H1 (cell line): ENCODE results near the gene SLC16A2. TPM values are rescaled to one million over a fixed set of nuclear protein-coding genes. Genes with fewer than 3 reads are reported as not detected.

ENCODE experiments used
- CTCF ChIA-PET: fragments of 300-600 bp; sonication (Branson Sonifier 250); formaldehyde crosslinking; loops from one replicate; lab custom pipeline; 2021; ENCODE audit not compliant: partially characterized antibody; lab: Charles Lee
- POLR2A ChIA-PET: fragments of 300-600 bp; sonication (Branson Sonifier 250); formaldehyde crosslinking; loops from one replicate; lab custom pipeline; 2021; ENCODE audit warnings: inconsistent platforms; ENCODE audit not compliant: partially characterized antibody; lab: Charles Lee
- DNase-seq, 2 experiments: peaks; one replicate each; pipeline versions ENCODE4 v3.0.0 to v3.0.0-alpha.2; 2010 to 2022; ENCODE audit warnings: low spot score in 2 of 2, low read depth in 1 of 2, mixed read lengths in 1 of 2
- FAIRE-seq: peaks from 2 replicates; lab custom pipeline; 2011; peaks lifted over from hg19 to GRCh38; lab: Jason Lieb, UNC
- H2AFZ ChIP-seq: 2 replicates; pipeline ENCODE4 v1.8.1; 2012; ENCODE audit warnings: low read length, inconsistent platforms
- H2AK5ac ChIP-seq: 2 replicates; pipeline ENCODE4 v1.6.1; 2013; ENCODE audit warnings: low read depth, low read length
- H2BK120ac ChIP-seq: replicated peaks from 2 replicates; pipeline ENCODE3; 2013; ENCODE audit warnings: low read depth, low read length, inconsistent platforms
- H2BK12ac ChIP-seq: 2 replicates; pipeline ENCODE4 v1.6.1; 2013; ENCODE audit warnings: low read depth, low read length
- H2BK15ac ChIP-seq: 2 replicates; pipeline ENCODE4 v1.6.1; 2013; ENCODE audit warnings: low read length
- H2BK20ac ChIP-seq: 2 replicates; pipeline ENCODE4 v1.6.1; 2013; ENCODE audit warnings: low read length
- H2BK5ac ChIP-seq: 2 replicates; pipeline ENCODE4 v1.6.1; 2013; ENCODE audit warnings: low read depth, low read length
- H3K14ac ChIP-seq: 2 replicates; pipeline ENCODE4 v1.6.1; 2013; ENCODE audit warnings: inconsistent platforms; ENCODE audit not compliant: insufficient read length
- H3K18ac ChIP-seq: 2 replicates; pipeline ENCODE4 v1.6.1; 2013; ENCODE audit warnings: low read length; ENCODE audit errors: extremely low read depth
- H3K23ac ChIP-seq: 2 replicates; pipeline ENCODE4 v1.6.1; 2013; ENCODE audit warnings: inconsistent platforms; ENCODE audit not compliant: insufficient read length
- H3K23me2 ChIP-seq: 2 replicates; pipeline ENCODE4 v1.6.1; 2013; ENCODE audit warnings: low read depth, low read length
- H3K27ac ChIP-seq: 2 replicates; pipeline ENCODE4 v1.6.1; 2011; ENCODE audit warnings: low read depth, low read length, inconsistent platforms
- H3K27me3 ChIP-seq, 4 experiments: replicated peaks in 1 of 4; 1 replicate in 1 of 4; 2 replicates in 3 of 4; pipeline versions ENCODE4 v1.6.1 to v1.8.1; 2011 to 2013; ENCODE audit warnings: low read length in 3 of 4, mild to moderate bottlenecking in 3 of 4, inconsistent platforms in 2 of 4, mixed read lengths in 2 of 4, moderate library complexity in 1 of 4; ENCODE audit not compliant: control insufficient read depth in 3 of 4, insufficient read depth in 3 of 4; ENCODE audit errors: extremely low read depth in 1 of 4
- H3K36me3 ChIP-seq, 4 experiments: 2 replicates each; pipeline versions ENCODE4 v1.6.1 to v1.8.1; 2011 to 2013; ENCODE audit warnings: mild to moderate bottlenecking in 4 of 4, low read length in 3 of 4, moderate library complexity in 2 of 4, control low read depth in 1 of 4, inconsistent platforms in 1 of 4; ENCODE audit not compliant: insufficient read depth in 4 of 4, control insufficient read depth in 2 of 4
- H3K4ac ChIP-seq: replicated peaks from 2 replicates; pipeline ENCODE3; 2013; ENCODE audit warnings: low read length, low read depth, mixed read lengths, inconsistent platforms; ENCODE audit not compliant: insufficient read length
- H3K4me1 ChIP-seq, 4 experiments: replicated peaks in 1 of 4; 1 replicate in 1 of 4; 2 replicates in 3 of 4; pipeline versions ENCODE4 v1.6.1 to v1.8.1; 2011 to 2013; ENCODE audit warnings: low read length in 3 of 4, inconsistent platforms in 2 of 4, mixed read lengths in 1 of 4; ENCODE audit not compliant: insufficient read depth in 4 of 4, control insufficient read depth in 3 of 4
- H3K4me2 ChIP-seq, 2 experiments: 2 replicates each; pipeline versions ENCODE4 v1.6.1 to v1.8.1; 2011 to 2013; ENCODE audit warnings: low read depth in 2 of 2, low read length in 2 of 2, control low read depth in 1 of 2, inconsistent platforms in 1 of 2, mild to moderate bottlenecking in 1 of 2; ENCODE audit not compliant: insufficient read depth in 1 of 2
- H3K4me3 ChIP-seq, 4 experiments: fragments of 200-600, 300-600 bp in 1 of 4; sonication (generic), shearing (Covaris generic), sonication (Bioruptor Twin) in 1 of 4; 2 replicates each; pipeline versions ENCODE4 v1.5.1 to v1.8.1; 2011 to 2016; ENCODE audit warnings: low read length in 4 of 4, low read depth in 3 of 4, control low read depth in 2 of 4, inconsistent platforms in 2 of 4, mild to moderate bottlenecking in 2 of 4, mixed read lengths in 1 of 4, moderate library complexity in 1 of 4; ENCODE audit not compliant: insufficient read depth in 2 of 4; ENCODE audit errors: extremely low read depth in 1 of 4
- H3K56ac ChIP-seq: replicated peaks from 2 replicates; pipeline ENCODE3; 2013; ENCODE audit warnings: low read depth, mild to moderate bottlenecking, mixed read lengths, low read length, inconsistent platforms; ENCODE audit not compliant: insufficient read length
- H3K79me1 ChIP-seq: 2 replicates; pipeline ENCODE4 v1.6.1; 2013; ENCODE audit warnings: low read depth, low read length, control low read depth
- H3K79me2 ChIP-seq, 2 experiments: 2 replicates each; pipeline versions ENCODE4 v1.6.1 to v1.8.1; 2012 to 2013; ENCODE audit warnings: low read length in 2 of 2, mild to moderate bottlenecking in 2 of 2, inconsistent platforms in 1 of 2; ENCODE audit not compliant: insufficient read depth in 2 of 2, control insufficient read depth in 1 of 2
- H3K9ac ChIP-seq, 4 experiments: replicated peaks in 1 of 4; 1 replicate in 1 of 4; 2 replicates in 3 of 4; pipeline versions ENCODE4 v1.6.1 to v1.8.1; 2011 to 2013; ENCODE audit warnings: low read depth in 3 of 4, low read length in 3 of 4, control low read depth in 2 of 4, mild to moderate bottlenecking in 2 of 4, moderate library complexity in 2 of 4, inconsistent platforms in 1 of 4; ENCODE audit errors: extremely low read depth in 1 of 4
- H3K9me3 ChIP-seq, 2 experiments: 2 replicates each; pipeline versions ENCODE4 v1.6.1 to v1.8.1; 2012 to 2013; ENCODE audit warnings: mild to moderate bottlenecking in 2 of 2, moderate library complexity in 2 of 2, control low read depth in 1 of 2, inconsistent platforms in 1 of 2, low read depth in 1 of 2, low read length in 1 of 2, mixed read lengths in 1 of 2; ENCODE audit not compliant: insufficient read depth in 2 of 2
- H4K20me1 ChIP-seq, 2 experiments: replicated peaks in 1 of 2; 2 replicates each; pipeline versions ENCODE3 to v1.8.1; 2011 to 2013; ENCODE audit warnings: inconsistent platforms in 2 of 2, low read length in 2 of 2, mild to moderate bottlenecking in 1 of 2; ENCODE audit not compliant: insufficient read depth in 2 of 2, control insufficient read depth in 1 of 2
- H4K5ac ChIP-seq: 2 replicates; pipeline ENCODE4 v1.6.1; 2013; ENCODE audit warnings: low read length, low read depth, mixed read lengths, inconsistent platforms; ENCODE audit not compliant: insufficient read length
- H4K8ac ChIP-seq: 2 replicates; pipeline ENCODE4 v1.8.0; 2013; ENCODE audit warnings: mild to moderate bottlenecking, moderate library complexity, low read length, inconsistent platforms; ENCODE audit not compliant: insufficient read depth; ENCODE audit errors: extremely low read depth
- H4K91ac ChIP-seq: replicated peaks from 2 replicates; pipeline ENCODE3; 2013; ENCODE audit warnings: low read length, mixed read lengths, inconsistent platforms; ENCODE audit not compliant: insufficient read length
- BACH1 ChIP-seq: IDR thresholded peaks from 2 replicates; pipeline ENCODE4 v1.6.1; 2012; ENCODE audit warnings: low read length, improper control_type of control experiment
- EGR1 ChIP-seq: IDR thresholded peaks from 2 replicates; pipeline ENCODE4 v1.6.1; 2011; ENCODE audit warnings: low read depth, low read length, borderline replicate concordance
- GABPA ChIP-seq: IDR thresholded peaks from 2 replicates; pipeline ENCODE4 v1.6.1; 2011; ENCODE audit warnings: mild to moderate bottlenecking, low read length, moderate library complexity, borderline replicate concordance; ENCODE audit not compliant: insufficient read depth
- JUND ChIP-seq: IDR thresholded peaks from 2 replicates; pipeline ENCODE4 v1.6.1; 2011; ENCODE audit warnings: mild to moderate bottlenecking, improper control_type of control experiment, low read length
- KDM5A ChIP-seq: fragments of 200-600 bp; IDR thresholded peaks from 2 replicates; pipeline ENCODE4 v1.7.1; 2012; ENCODE audit warnings: mild to moderate bottlenecking, low read length, inconsistent platforms, mixed read lengths
- MAX ChIP-seq: IDR thresholded peaks from 2 replicates; pipeline ENCODE4 v1.6.1; 2012; ENCODE audit warnings: inconsistent platforms
- NANOG ChIP-seq: IDR thresholded peaks from 2 replicates; pipeline ENCODE4 v1.6.1; 2011; ENCODE audit warnings: low read length, low read depth, mild to moderate bottlenecking, inconsistent platforms; ENCODE audit not compliant: insufficient read depth, poor library complexity, severe bottlenecking
- RAD21 ChIP-seq, 2 experiments: IDR thresholded peaks in 1 of 2; conservative IDR thresholded peaks in 1 of 2; 2 replicates each; pipeline ENCODE4 v1.6.1; 2011; ENCODE audit warnings: low read depth in 2 of 2, low read length in 2 of 2, improper control_type of control experiment in 1 of 2, inconsistent platforms in 1 of 2, mild to moderate bottlenecking in 1 of 2, moderate library complexity in 1 of 2
- RBBP5 ChIP-seq: IDR thresholded peaks from 2 replicates; pipeline ENCODE4 v1.7.1; 2012; ENCODE audit warnings: low read depth, mild to moderate bottlenecking, inconsistent platforms, low read length, moderate library complexity, borderline replicate concordance
- RXRA ChIP-seq: IDR thresholded peaks from 2 replicates; pipeline ENCODE4 v1.6.1; 2011; ENCODE audit warnings: low read depth, mild to moderate bottlenecking, low read length, moderate library complexity; ENCODE audit not compliant: insufficient read depth
- SP1 ChIP-seq: IDR thresholded peaks from 2 replicates; pipeline ENCODE4 v1.6.1; 2011; ENCODE audit warnings: low read depth, low read length
- YY1 ChIP-seq: IDR thresholded peaks from 2 replicates; pipeline ENCODE4 v1.6.1; 2011; ENCODE audit warnings: low read depth, mild to moderate bottlenecking, low read length
- ZNF274 ChIP-seq: IDR thresholded peaks from 2 replicates; pipeline ENCODE4 v1.7.0; 2012; ENCODE audit warnings: low read length, borderline replicate concordance; ENCODE audit errors: extremely low read depth
- WGBS, 2 experiments: shearing (Covaris generic) in 1 of 2; methylation state at CpG; one replicate each; pipeline versions ENCODE4 v1.1.6 to v1.1.7; 2013 to 2015; ENCODE audit warnings: low lambda C conversion rate in 2 of 2, mixed read lengths in 2 of 2, inconsistent platforms in 1 of 2, low coverage in 1 of 2, missing lambda C conversion rate in 1 of 2; ENCODE audit not compliant: insufficient replicate concordance in 2 of 2, insufficient coverage in 1 of 2, insufficient read length in 1 of 2; ENCODE audit errors: extremely low coverage in 1 of 2, missing lambda C conversion rate in 1 of 2; 5-methylcytosine and 5-hydroxymethylcytosine counted together
- polyA plus RNA-seq, 7 experiments: library from polyadenylated mRNA; depleted of rRNA in 3 of 7; stranded (reverse) in 5 of 7; unstranded in 2 of 7; fragments of >200 nt in 5 of 7; fragments of 200-250 nt in 2 of 7; gene quantifications; 1 replicate in 5 of 7; 2 replicates in 1 of 7; 4 replicates in 1 of 7; pipeline versions ENCODE4 v1.2.1 to v1.2.3, GENCODE V29; 2011 to 2013; ENCODE audit warnings: missing spikeins in 2 of 7, mixed read lengths in 2 of 7
- total RNA-seq: library from RNA; stranded (reverse); fragmentation: NEBNext Ultra II Directional; extraction: Animal tissue kit (Norgen Biotek cat#: 25700); gene quantifications from 2 replicates; pipeline ENCODE4 v1.2.1, GENCODE V29; 2021

The SLC16A2 gene
- total and polyA plus RNA-seq, 2 of the 8 experiments (the other 6 are each of a cell fraction or from before 2014, with no cell fraction given) = 24.4 to 32.2 TPM

GRCh38 chrX:74452199-74452481, 30.8 kb downstream of the SLC16A2 start:
- Histone ChIP-seq H3K36me3 (no peaks in the 10 kb centered on the region), H2BK120ac (no peak overlapping the region), H3K4me1 (no peaks in the 10 kb centered on the region), H2AFZ (no peak overlapping the region), H3K79me2 (no peaks in the 10 kb centered on the region), H2BK5ac (no peak overlapping the region), H3K14ac (no peak overlapping the region), H3K9ac (no peak overlapping the region), H3K23me2 (no peaks in the 10 kb centered on the region), H2BK12ac (no peak overlapping the region), H4K20me1 (no peaks in the 10 kb centered on the region), H3K56ac (no peak overlapping the region), H3K4me3 (no peak overlapping the region), H4K8ac (no peak overlapping the region), H3K27me3 (no peaks in the 10 kb centered on the region), H4K5ac (no peak overlapping the region), H3K4ac (no peak overlapping the region), H2AK5ac (no peak overlapping the region), H3K27ac (no peak overlapping the region), H3K79me1 (no peaks in the 10 kb centered on the region), H3K23ac (no peak overlapping the region), H2BK20ac (no peak overlapping the region), H3K9me3 (no peaks in the 10 kb centered on the region), H4K91ac (no peak overlapping the region), H2BK15ac (no peak overlapping the region), H3K18ac (no peak overlapping the region), H3K4me2 (no peak overlapping the region)
- 100% methylated on average over 2 of the region's 2 CpGs; no CpG with 5 or more reads in 1 of the 2 experiments for WGBS, 2 experiments
- ChIA-PET POLR2A (no interaction called here), CTCF (no interaction called here)
- TF ChIP-seq SP1 = no peak
- no peak for TF ChIP-seq ZNF274
- no peak for TF ChIP-seq RXRA
- no peak for TF ChIP-seq KDM5A
- no peak for TF ChIP-seq BACH1
- TF ChIP-seq EGR1 = no peak
- TF ChIP-seq GABPA = no peak
- TF ChIP-seq NANOG = no peak
- no peak for TF ChIP-seq RBBP5
- no peak for TF ChIP-seq RAD21 (IDR thresholded peaks at IDR 0.05 in 1 of 2, conservative IDR thresholded peaks at IDR 0.05 in 1 of 2; ENCODE audit: low read depth in 2 of 2, low read length in 2 of 2)
- TF ChIP-seq YY1 = no peak
- no peak for TF ChIP-seq MAX
- no peak for TF ChIP-seq JUND
- DNase-seq = no peak
- FAIRE-seq = no peak
